Cardiac muscle cell (in vitro differentiated cells and primary cell): ENCODE data around the gene ANAPC4. TPM values are rescaled to one million over a fixed set of nuclear protein-coding genes. Genes with fewer than 3 reads are reported as not detected.

Experiments
- DNase-seq, 2 donors: peaks; one replicate each; pipeline versions ENCODE4 v3.0.0 to v3.0.0-alpha.2; 2010 to 2017; ENCODE audit warnings: low read depth in 1 of 2, low spot score in 1 of 2
- H3K27ac ChIP-seq: fragments of 200-600 bp; sonication (generic); 2 replicates; pipeline ENCODE4 v1.5.1; 2016
- H3K27me3 ChIP-seq: fragments of 200-600 bp; sonication (generic); 2 replicates; pipeline ENCODE4 v1.6.0; 2016; ENCODE audit warnings: control low read depth
- H3K36me3 ChIP-seq: fragments of 200-600 bp; sonication (generic); 2 replicates; pipeline ENCODE4 v1.5.1; 2016; ENCODE audit warnings: control low read depth
- H3K4me1 ChIP-seq: fragments of 200-600 bp; sonication (generic); 2 replicates; pipeline ENCODE4 v1.8.1; 2017; ENCODE audit warnings: low read depth, mild to moderate bottlenecking, mixed run types
- H3K4me3 ChIP-seq: fragments of 200-600 bp; sonication (generic); 2 replicates; pipeline ENCODE4 v1.5.1; 2016; ENCODE audit warnings: mild to moderate bottlenecking
- H3K9me3 ChIP-seq: fragments of 200-600 bp; sonication (generic); 2 replicates; pipeline ENCODE4 v1.5.1; 2017; ENCODE audit warnings: low read depth, mild to moderate bottlenecking, control low read depth
- CTCF ChIP-seq: IDR thresholded peaks from 2 replicates; pipeline ENCODE4 v1.5.1; 2012; ENCODE audit warnings: low read depth, mild to moderate bottlenecking, low read length
- polyA plus RNA-seq: library from polyadenylated mRNA; unstranded; fragments of >200 nt; fragmentation: Nextera tagmentation; extraction: Ambion mirVana; gene quantifications from 2 replicates; pipeline ENCODE4 v1.2.1, GENCODE V29; 2016
- total RNA-seq: library from RNA; depleted of rRNA; stranded (reverse); fragments of >200 nt; gene quantifications from 2 replicates; pipeline ENCODE4 v1.2.3, GENCODE V29; 2016

The ANAPC4 gene
- total and polyA plus RNA-seq, 2 experiments from 2014 or later, result 20.8 to 39.3 TPM

GRCh38 chr4:25379591-25379990, 2.5 kb downstream of the ANAPC4 start:
- Histone ChIP-seq H3K4me3 (no peak overlapping the region), H3K4me1 (peaks cover 12% of the 10 kb centered on the region), H3K27me3 (no peaks in the 10 kb centered on the region), H3K27ac (no peak overlapping the region), H3K9me3 (no peaks in the 10 kb centered on the region), H3K36me3 (peaks cover 22% of the 10 kb centered on the region)
- no peak for TF ChIP-seq CTCF
- no peak for DNase-seq

GRCh38 chr4:25383647-25384046, 6.6 kb downstream of the ANAPC4 start:
- no peak overlapping the region for H3K27ac ChIP-seq
- H3K36me3 ChIP-seq, result peaks cover 27% of the 10 kb centered on the region
- no peak for DNase-seq
- H3K4me1 ChIP-seq, result peaks cover 4% of the 10 kb centered on the region
- H3K4me3 ChIP-seq, result no peak overlapping the region
- TF ChIP-seq CTCF, result no peak
- H3K27me3 ChIP-seq, result no peaks in the 10 kb centered on the region
- no peaks in the 10 kb centered on the region for H3K9me3 ChIP-seq

- H3K36me3 ChIP-seq, result peaks cover 36% of the 10 kb centered on the region
- no peak overlapping the region for H3K27ac ChIP-seq
- H3K4me3 ChIP-seq, result no peak overlapping the region
- no peaks in the 10 kb centered on the region for H3K4me1 ChIP-seq
- H3K9me3 ChIP-seq, result no peaks in the 10 kb centered on the region
- TF ChIP-seq CTCF, result no peak
- H3K27me3 ChIP-seq, result no peaks in the 10 kb centered on the region
- no peak for DNase-seq
These were observed 9.9 kb downstream of the ANAPC4 start for GRCh38 chr4:25386926-25387325.

GRCh38 chr4:25397305-25397704, 20.2 kb downstream of the ANAPC4 start:
- peaks cover 36% of the 10 kb centered on the region for H3K36me3 ChIP-seq
- H3K9me3 ChIP-seq, result no peaks in the 10 kb centered on the region
- DNase-seq, result no peak
- no peaks in the 10 kb centered on the region for H3K4me1 ChIP-seq
- no peaks in the 10 kb centered on the region for H3K27me3 ChIP-seq
- no peak for TF ChIP-seq CTCF
- no peak overlapping the region for H3K27ac ChIP-seq
- no peak overlapping the region for H3K4me3 ChIP-seq

GRCh38 chr4:25399510-25399909, 22.4 kb downstream of the ANAPC4 start:
- Histone ChIP-seq H3K36me3 (peaks cover 41% of the 10 kb centered on the region), H3K4me3 (no peak overlapping the region), H3K27me3 (no peaks in the 10 kb centered on the region), H3K4me1 (no peaks in the 10 kb centered on the region), H3K9me3 (no peaks in the 10 kb centered on the region), H3K27ac (no peak overlapping the region)
- DNase-seq, result peak in 1 of 2 donors; percentile 34
- TF ChIP-seq CTCF, result no peak

GRCh38 chr4:25401066-25401465, 24.0 kb downstream of the ANAPC4 start:
- H3K4me1 ChIP-seq, result no peaks in the 10 kb centered on the region
- no peak overlapping the region for H3K27ac ChIP-seq
- H3K4me3 ChIP-seq, result no peak overlapping the region
- H3K9me3 ChIP-seq, result no peaks in the 10 kb centered on the region
- H3K27me3 ChIP-seq, result no peaks in the 10 kb centered on the region
- peaks cover 42% of the 10 kb centered on the region for H3K36me3 ChIP-seq
- TF ChIP-seq CTCF, result no peak
- no peak for DNase-seq
